ENCODE measurements around the gene HIBCH. TPM values are rescaled to one million over a fixed set of nuclear protein-coding genes. Genes with fewer than 3 reads are reported as not detected.

Gene HIBCH
- total and polyA plus RNA-seq, 4 donors: 20.2 to 65.2 (median 32.8) TPM

- TF ChIP-seq CTCF (IDR thresholded peaks at IDR 0.05; ENCODE audit: low read depth, low read length, missing input control): no peak
- peak; percentile 62 to 68 for TF ChIP-seq HNF4A (conservative IDR thresholded peaks at IDR 0.05)
- no peak for TF ChIP-seq TAF1 (conservative IDR thresholded peaks at IDR 0.05)
- peak in 1 of 2 donors; percentile 65 for TF ChIP-seq JUND (IDR thresholded peaks at IDR 0.05)
- peak; percentile 27 for TF ChIP-seq MAX (IDR thresholded peaks at IDR 0.05)
- TF ChIP-seq YY1 (IDR thresholded peaks at IDR 0.05): peak; percentile 2
- no peak for TF ChIP-seq HNF4G (IDR thresholded peaks at IDR 0.05)
- peak; percentile 11 to 51 for TF ChIP-seq RXRA (IDR thresholded peaks at IDR 0.05)
- TF ChIP-seq NR2F2 (IDR thresholded peaks at IDR 0.05): no peak
- no peak for TF ChIP-seq REST (IDR thresholded peaks at IDR 0.05)
- TF ChIP-seq GABPA (IDR thresholded peaks at IDR 0.05 in 1 of 2, conservative IDR thresholded peaks at IDR 0.05 in 1 of 2): no peak
- peak; percentile 32 for TF ChIP-seq ATF3 (IDR thresholded peaks at IDR 0.05)
- TF ChIP-seq RAD21 (IDR thresholded peaks at IDR 0.05): peak in 1 of 2 donors; percentile 13
- no peak for TF ChIP-seq FOXA1 (IDR thresholded peaks at IDR 0.05)
- no peak for TF ChIP-seq FOXA2 (IDR thresholded peaks at IDR 0.05)
- TF ChIP-seq ZBTB33 (IDR thresholded peaks at IDR 0.05): peak; percentile 10
- TF ChIP-seq EGR1 (IDR thresholded peaks at IDR 0.05; ENCODE audit: low read depth in 2 of 2): no peak
- TF ChIP-seq SP1 (IDR thresholded peaks at IDR 0.05): no peak
- H3K4me3 ChIP-seq (ENCODE audit: low read depth in 1 of 3, low read length in 3 of 3): peak overlapping the region; percentile 46 to 81 (median 59)
- no peaks in the 10 kb centered on the region for H3K9me3 ChIP-seq (ENCODE audit: control insufficient read depth in 4 of 4, low read length in 3 of 4)
- H3K27me3 ChIP-seq (ENCODE audit: control insufficient read depth in 4 of 4, insufficient read depth in 4 of 4, low read length in 3 of 4): no peaks in the 10 kb centered on the region
- H3K4me1 ChIP-seq (ENCODE audit: control insufficient read depth in 4 of 4, insufficient read depth in 4 of 4, low read length in 3 of 4): peaks cover 3 to 20% (median 12%) of the 10 kb centered on the region in 4 donors
- H3K36me3 ChIP-seq (ENCODE audit: control insufficient read depth in 4 of 4, insufficient read depth in 3 of 4, low read depth in 1 of 4, low read length in 3 of 4): no peaks in the 10 kb centered on the region
- peak overlapping the region; percentile 63 to 79 for H3K27ac ChIP-seq (ENCODE audit: low read depth in 1 of 2, low read length in 2 of 2)
- no peak for DNase-seq (ENCODE audit: low spot score)
- H3K9ac ChIP-seq (ENCODE audit: low read depth in 1 of 2, low read length in 2 of 2): peak overlapping the region; percentile 15 to 67
Measured at GRCh38 chr2:190335225-190335559, 15.6 kb upstream of the HIBCH start.

Data from liver (tissue), 9 donors.